ENCODE measurements around the gene TRMT11. TPM values are rescaled to one million over a fixed set of nuclear protein-coding genes. Genes with fewer than 3 reads are reported as not detected.

TRMT11 gene
- total RNA-seq, 3 donors from 2014 or later: 20.7 to 22.7 (median 21.5) TPM

- ATAC-seq (no peak), DNase-seq (no peak)
- H3K4me1 ChIP-seq (ENCODE audit: low read depth): peaks cover 6% of the 10 kb centered on the region
- H3K4me3 ChIP-seq: no peak overlapping the region
- intact Hi-C loops (cut with DNase I, micrococcal nuclease): no loop called here
- TF ChIP-seq CTCF (IDR thresholded peaks at IDR 0.05): no peak
- no peaks in the 10 kb centered on the region for H3K9me3 ChIP-seq
- H3K36me3 ChIP-seq (ENCODE audit: low read depth): no peaks in the 10 kb centered on the region
These were observed 64.5 kb downstream of the TRMT11 start for GRCh38 chr6:126050795-126051194.

- Histone ChIP-seq H3K4me1 (ENCODE audit: low read depth) (peaks cover 6% of the 10 kb centered on the region), H3K9me3 (no peaks in the 10 kb centered on the region), H3K36me3 (ENCODE audit: low read depth) (no peaks in the 10 kb centered on the region), H3K4me3 (no peak overlapping the region)
- DNase-seq (no peak), ATAC-seq (no peak)
- intact Hi-C loops (cut with DNase I, micrococcal nuclease): no loop called here
- no peak for TF ChIP-seq CTCF (IDR thresholded peaks at IDR 0.05)
These were observed 65.5 kb downstream of the TRMT11 start for GRCh38 chr6:126051791-126052190.

GRCh38 chr6:126052485-126052884, 66.1 kb downstream of the TRMT11 start:
- intact Hi-C loops (cut with DNase I, micrococcal nuclease): no loop called here
- peaks cover 6% of the 10 kb centered on the region for H3K4me1 ChIP-seq (ENCODE audit: low read depth)
- no peaks in the 10 kb centered on the region for H3K36me3 ChIP-seq (ENCODE audit: low read depth)
- no peak for DNase-seq
- H3K4me3 ChIP-seq: no peak overlapping the region
- no peak for ATAC-seq
- no peaks in the 10 kb centered on the region for H3K9me3 ChIP-seq
- TF ChIP-seq CTCF (IDR thresholded peaks at IDR 0.05): no peak

- DNase-seq (peak in 1 of 3 donors; percentile 57), ATAC-seq (peak; percentile 85)
- no peaks in the 10 kb centered on the region for H3K9me3 ChIP-seq
- H3K4me3 ChIP-seq: no peak overlapping the region
- intact Hi-C loops (cut with DNase I, micrococcal nuclease): no loop called here
- no peaks in the 10 kb centered on the region for H3K36me3 ChIP-seq (ENCODE audit: low read depth)
- peaks cover 6% of the 10 kb centered on the region for H3K4me1 ChIP-seq (ENCODE audit: low read depth)
- no peak for TF ChIP-seq CTCF (IDR thresholded peaks at IDR 0.05)
These were observed 67.9 kb downstream of the TRMT11 start for GRCh38 chr6:126054258-126054702.

GRCh38 chr6:126054802-126055201, 68.5 kb downstream of the TRMT11 start:
- H3K36me3 ChIP-seq (ENCODE audit: low read depth): no peaks in the 10 kb centered on the region
- DNase-seq: no peak
- intact Hi-C loops (cut with DNase I, micrococcal nuclease): no loop called here
- H3K9me3 ChIP-seq: no peaks in the 10 kb centered on the region
- TF ChIP-seq CTCF (IDR thresholded peaks at IDR 0.05): no peak
- no peak for ATAC-seq
- H3K4me1 ChIP-seq (ENCODE audit: low read depth): peaks cover 6% of the 10 kb centered on the region
- no peak overlapping the region for H3K4me3 ChIP-seq

- TF ChIP-seq CTCF (IDR thresholded peaks at IDR 0.05): no peak
- no peaks in the 10 kb centered on the region for H3K36me3 ChIP-seq (ENCODE audit: low read depth)
- peaks cover 6% of the 10 kb centered on the region for H3K4me1 ChIP-seq (ENCODE audit: low read depth)
- intact Hi-C loops (cut with DNase I, micrococcal nuclease): no loop called here
- no peak overlapping the region for H3K4me3 ChIP-seq
- ATAC-seq: peak; percentile 83
- H3K9me3 ChIP-seq: no peaks in the 10 kb centered on the region
- no peak for DNase-seq
These were observed 69.1 kb downstream of the TRMT11 start for GRCh38 chr6:126055449-126055848.
